HepG2 (cell line): Measurements from ENCODE around the gene SMAD7. TPM values are rescaled to one million over a fixed set of nuclear protein-coding genes. Genes with fewer than 3 reads are reported as not detected.
A peak's percentile ranks its signal among the peaks of the same experiment; 100 is the strongest.

Experiments
- ARID3A ChIP-seq: IDR thresholded peaks from 2 replicates; pipeline ENCODE4 v1.6.1; 2012; ENCODE audit warnings: low read depth, low read length, improper control_type of control experiment
- ELF1 ChIP-seq: sonication (generic); formaldehyde crosslinking; IDR thresholded peaks from 2 replicates; pipeline ENCODE4 v1.4.0; 2020; ENCODE audit warnings: missing genetic modification reagents
- ELF3 ChIP-seq: IDR thresholded peaks from 2 replicates; pipeline ENCODE4 v1.6.1; 2016; ENCODE audit warnings: missing genetic modification reagents, missing compliant biosample characterization
- MAFG ChIP-seq: sonication (generic); formaldehyde crosslinking; IDR thresholded peaks from 2 replicates; pipeline ENCODE4 v1.5.1; 2020; ENCODE audit warnings: mild to moderate bottlenecking, missing genetic modification reagents
- PATZ1 ChIP-seq: sonication (generic); formaldehyde crosslinking; IDR thresholded peaks from 2 replicates; pipeline ENCODE4 v1.4.0; 2020; ENCODE audit warnings: missing genetic modification reagents
- POGZ ChIP-seq: sonication (generic); formaldehyde crosslinking; IDR thresholded peaks from 2 replicates; pipeline ENCODE4 v1.4.0; 2020; ENCODE audit warnings: mild to moderate bottlenecking, missing genetic modification reagents
- SCMH1 ChIP-seq: sonication (generic); formaldehyde crosslinking; IDR thresholded peaks from 2 replicates; pipeline ENCODE4 v1.9.0; 2021; ENCODE audit warnings: missing genetic modification reagents, mild to moderate bottlenecking, borderline replicate concordance
- TBP ChIP-seq: sonication (generic); formaldehyde crosslinking; IDR thresholded peaks from 2 replicates; pipeline ENCODE4 v1.5.0; 2020; ENCODE audit warnings: missing genetic modification reagents
- ZNF264 ChIP-seq: sonication (generic); formaldehyde crosslinking; IDR thresholded peaks from 2 replicates; pipeline ENCODE4 v1.4.0; 2020; ENCODE audit warnings: missing genetic modification reagents
- ZNF414 ChIP-seq: sonication (generic); formaldehyde crosslinking; IDR thresholded peaks from 2 replicates; pipeline ENCODE4 v1.5.0; 2020; ENCODE audit warnings: missing genetic modification reagents
- ZNF446 ChIP-seq: sonication (generic); formaldehyde crosslinking; IDR thresholded peaks from 2 replicates; pipeline ENCODE4 v1.5.0; 2020; ENCODE audit warnings: mild to moderate bottlenecking, missing genetic modification reagents
- ZNF501 ChIP-seq: sonication (generic); formaldehyde crosslinking; IDR thresholded peaks from 2 replicates; pipeline ENCODE4 v1.5.1; 2020; ENCODE audit warnings: mild to moderate bottlenecking, moderate library complexity, missing genetic modification reagents
- ZUFSP ChIP-seq: sonication (generic); formaldehyde crosslinking; IDR thresholded peaks from 2 replicates; pipeline ENCODE4 v1.9.0; 2021; ENCODE audit warnings: missing genetic modification reagents, mild to moderate bottlenecking, borderline replicate concordance
- polyA plus RNA-seq, 8 experiments: library from polyadenylated mRNA; depleted of rRNA in 3 of 8; stranded (reverse) in 7 of 8; unstranded in 1 of 8; fragments of >200 nt; fragmentation: Illumina TruSeq in 4 of 8; extraction: Trizol in 4 of 8; gene quantifications; 2 replicates each; pipeline versions ENCODE4 v1.2.1 to v1.2.3, GENCODE V29; 2011 to 2016; ENCODE audit warnings: low read depth in 4 of 8, missing spikeins in 1 of 8, mixed read lengths in 1 of 8; ENCODE audit not compliant: insufficient read depth in 1 of 8
- total RNA-seq, 5 experiments: library from RNA; depleted of rRNA; stranded (reverse); fragments of >200 nt; fragmentation: Illumina TruSeq; extraction: Trizol; gene quantifications; 2 replicates each; pipeline ENCODE4 v1.2.3, GENCODE V29; 2016; ENCODE audit warnings: low read depth in 1 of 5
- TF ChIP-seq, protein P1 (sequence below): sonication (generic); formaldehyde crosslinking; IDR thresholded peaks from 2 replicates; pipeline ENCODE4 v1.4.0; 2020; ENCODE audit warnings: missing genetic modification reagents
- TF ChIP-seq, protein P2 (sequence below): sonication (generic); IDR thresholded peaks from 2 replicates; pipeline ENCODE4 v1.6.1; 2016; ENCODE audit warnings: low read depth, borderline replicate concordance
- TF ChIP-seq, protein P3 (sequence below): sonication (generic); formaldehyde crosslinking; IDR thresholded peaks from 2 replicates; pipeline ENCODE4 v1.5.1; 2020; ENCODE audit warnings: mild to moderate bottlenecking, missing genetic modification reagents, borderline replicate concordance
- TF ChIP-seq, protein P4 (sequence below): IDR thresholded peaks from 2 replicates; pipeline ENCODE4 v1.6.1; 2012; ENCODE audit warnings: inconsistent platforms

Gene SMAD7
- total and polyA plus RNA-seq, 2 of the 13 experiments (the other 11 are each of a cell fraction or from before 2014, with no cell fraction given): 17.4 to 24.7 TPM

DNA sequence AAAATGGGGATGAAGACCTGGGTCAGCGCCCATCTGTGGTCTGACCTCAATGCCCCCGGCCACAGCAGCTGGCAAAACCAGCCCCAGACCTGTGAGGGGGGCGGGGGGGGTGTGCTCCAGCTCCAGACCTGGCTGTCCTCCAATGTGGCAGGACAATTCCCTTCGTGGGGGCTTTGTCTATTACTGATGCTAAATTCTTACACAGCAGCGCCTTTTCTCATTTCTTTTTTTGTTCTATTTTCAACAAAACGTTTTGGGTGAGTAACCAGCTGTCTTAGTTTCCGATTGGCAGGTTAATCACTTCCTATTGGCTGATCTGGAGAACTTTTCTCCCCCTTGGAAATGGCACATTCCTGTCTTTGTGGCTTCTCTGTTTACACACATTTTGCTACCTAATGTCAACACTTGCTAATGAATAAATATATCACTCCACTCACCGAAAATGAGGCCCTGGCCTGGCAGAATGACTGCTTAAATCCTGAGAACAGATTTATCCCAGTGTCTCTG is 4.4 kb downstream of the SMAD7 start (continued):
- TF ChIP-seq ZUFSP (CRISPR knock-in tag) (no peak), TBP (CRISPR knock-in tag) (no peak), ZNF414 (CRISPR knock-in tag) (no peak), ZNF446 (no peak), PATZ1 (CRISPR knock-in tag) (peak; percentile 92), SCMH1 (CRISPR knock-in tag) (no peak), ELF3 (CRISPR knock-in tag) (peak; percentile 31; the same call in 1 of the 2 replicates), ARID3A (peak; percentile 87), POGZ (CRISPR knock-in tag) (0 out of 2 replicates have a peak, but pooled peaks have one; percentile 4), ELF1 (no peak), ZNF501 (no peak), MAFG (no peak), ZNF264 (CRISPR knock-in tag) (no peak)
- TF ChIP-seq, protein P1, sequence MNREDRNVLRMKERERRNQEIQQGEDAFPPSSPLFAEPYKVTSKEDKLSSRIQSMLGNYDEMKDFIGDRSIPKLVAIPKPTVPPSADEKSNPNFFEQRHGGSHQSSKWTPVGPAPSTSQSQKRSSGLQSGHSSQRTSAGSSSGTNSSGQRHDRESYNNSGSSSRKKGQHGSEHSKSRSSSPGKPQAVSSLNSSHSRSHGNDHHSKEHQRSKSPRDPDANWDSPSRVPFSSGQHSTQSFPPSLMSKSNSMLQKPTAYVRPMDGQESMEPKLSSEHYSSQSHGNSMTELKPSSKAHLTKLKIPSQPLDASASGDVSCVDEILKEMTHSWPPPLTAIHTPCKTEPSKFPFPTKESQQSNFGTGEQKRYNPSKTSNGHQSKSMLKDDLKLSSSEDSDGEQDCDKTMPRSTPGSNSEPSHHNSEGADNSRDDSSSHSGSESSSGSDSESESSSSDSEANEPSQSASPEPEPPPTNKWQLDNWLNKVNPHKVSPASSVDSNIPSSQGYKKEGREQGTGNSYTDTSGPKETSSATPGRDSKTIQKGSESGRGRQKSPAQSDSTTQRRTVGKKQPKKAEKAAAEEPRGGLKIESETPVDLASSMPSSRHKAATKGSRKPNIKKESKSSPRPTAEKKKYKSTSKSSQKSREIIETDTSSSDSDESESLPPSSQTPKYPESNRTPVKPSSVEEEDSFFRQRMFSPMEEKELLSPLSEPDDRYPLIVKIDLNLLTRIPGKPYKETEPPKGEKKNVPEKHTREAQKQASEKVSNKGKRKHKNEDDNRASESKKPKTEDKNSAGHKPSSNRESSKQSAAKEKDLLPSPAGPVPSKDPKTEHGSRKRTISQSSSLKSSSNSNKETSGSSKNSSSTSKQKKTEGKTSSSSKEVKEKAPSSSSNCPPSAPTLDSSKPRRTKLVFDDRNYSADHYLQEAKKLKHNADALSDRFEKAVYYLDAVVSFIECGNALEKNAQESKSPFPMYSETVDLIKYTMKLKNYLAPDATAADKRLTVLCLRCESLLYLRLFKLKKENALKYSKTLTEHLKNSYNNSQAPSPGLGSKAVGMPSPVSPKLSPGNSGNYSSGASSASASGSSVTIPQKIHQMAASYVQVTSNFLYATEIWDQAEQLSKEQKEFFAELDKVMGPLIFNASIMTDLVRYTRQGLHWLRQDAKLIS (CRISPR knock-in tag): no peak
- TF ChIP-seq, protein P2, sequence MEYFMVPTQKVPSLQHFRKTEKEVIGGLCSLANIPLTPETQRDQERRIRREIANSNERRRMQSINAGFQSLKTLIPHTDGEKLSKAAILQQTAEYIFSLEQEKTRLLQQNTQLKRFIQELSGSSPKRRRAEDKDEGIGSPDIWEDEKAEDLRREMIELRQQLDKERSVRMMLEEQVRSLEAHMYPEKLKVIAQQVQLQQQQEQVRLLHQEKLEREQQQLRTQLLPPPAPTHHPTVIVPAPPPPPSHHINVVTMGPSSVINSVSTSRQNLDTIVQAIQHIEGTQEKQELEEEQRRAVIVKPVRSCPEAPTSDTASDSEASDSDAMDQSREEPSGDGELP: peak; percentile 77; the same call in 1 of the 2 replicates
- TF ChIP-seq, protein P3, sequence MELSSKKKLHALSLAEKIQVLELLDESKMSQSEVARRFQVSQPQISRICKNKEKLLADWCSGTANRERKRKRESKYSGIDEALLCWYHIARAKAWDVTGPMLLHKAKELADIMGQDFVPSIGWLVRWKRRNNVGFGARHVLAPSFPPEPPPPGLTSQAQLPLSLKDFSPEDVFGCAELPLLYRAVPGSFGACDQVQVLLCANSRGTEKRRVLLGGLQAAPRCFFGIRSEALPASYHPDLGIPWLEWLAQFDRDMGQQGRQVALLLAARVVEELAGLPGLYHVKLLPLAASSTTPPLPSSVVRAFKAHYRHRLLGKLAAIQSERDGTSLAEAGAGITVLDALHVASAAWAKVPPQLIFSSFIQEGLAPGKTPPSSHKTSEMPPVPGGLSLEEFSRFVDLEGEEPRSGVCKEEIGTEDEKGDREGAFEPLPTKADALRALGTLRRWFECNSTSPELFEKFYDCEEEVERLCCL (CRISPR knock-in tag): no peak
- TF ChIP-seq, protein P4, sequence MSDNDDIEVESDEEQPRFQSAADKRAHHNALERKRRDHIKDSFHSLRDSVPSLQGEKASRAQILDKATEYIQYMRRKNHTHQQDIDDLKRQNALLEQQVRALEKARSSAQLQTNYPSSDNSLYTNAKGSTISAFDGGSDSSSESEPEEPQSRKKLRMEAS: peak; percentile 34; the same call in 1 of the 2 replicates
